Measurements from ENCODE around the gene DAD1. TPM values are rescaled to one million over a fixed set of nuclear protein-coding genes. Genes with fewer than 3 reads are reported as not detected.
"Not testable (repeated sequence)": the region's sequence is repeated elsewhere in the genome, so short reads cannot be mapped to it uniquely, and the experiment has no call there.

DAD1 gene
- total RNA-seq, 1 donor from 2014 or later = 229 TPM

- intact Hi-C loops (cut with micrococcal nuclease) = loop anchor here (10.0 kb wide), 1 partner anchor 169 kb away; no protein-coding TSS in a partner anchor
- H3K9me3 Mint-ChIP-seq; DNase-seq (ENCODE audit: low spot score); H3K27me3 Mint-ChIP-seq (ENCODE audit: insufficient read depth): not testable (repeated sequence)
- H3K27ac Mint-ChIP-seq = peak overlapping the region; percentile 99
- peaks cover 49% of the 10 kb centered on the region for H3K36me3 Mint-ChIP-seq (ENCODE audit: low read depth)
- peak overlapping the region; percentile 63 for H3K4me3 Mint-ChIP-seq
- H3K4me1 Mint-ChIP-seq (ENCODE audit: low read depth) = peaks cover 95% of the 10 kb centered on the region
Measured at GRCh38 chr14:22553861-22554497, 35.0 kb downstream of the DAD1 start.

DNA sequence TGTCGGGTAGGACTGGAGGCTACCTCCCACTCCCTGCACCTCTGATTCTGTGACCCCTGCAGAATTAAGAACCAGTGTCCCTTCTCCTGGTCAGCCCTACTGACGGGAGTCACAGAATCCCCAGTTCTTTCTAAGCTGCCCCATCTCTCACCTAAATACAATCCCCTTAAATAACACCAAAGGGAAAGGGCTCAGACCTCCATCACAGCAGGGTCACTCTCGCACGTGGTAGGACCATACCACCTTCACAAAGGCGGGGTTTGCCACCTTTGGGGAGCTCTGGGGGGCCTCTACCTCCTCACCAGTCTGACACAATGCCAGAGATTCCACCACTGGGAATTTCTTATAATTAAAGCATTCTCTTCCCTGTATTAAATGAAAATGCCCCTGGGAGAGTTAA lies 35.6 kb downstream of the DAD1 start:
- DNase-seq (ENCODE audit: low spot score) = no peak
- Mint-ChIP-seq H3K4me3 (peak overlapping the region; percentile 63), H3K27me3 (ENCODE audit: insufficient read depth) (peaks cover 2% of the 10 kb centered on the region), H3K27ac (peak overlapping the region; percentile 99), H3K4me1 (ENCODE audit: low read depth) (peaks cover 95% of the 10 kb centered on the region), H3K9me3 (no peaks in the 10 kb centered on the region), H3K36me3 (ENCODE audit: low read depth) (peaks cover 49% of the 10 kb centered on the region)
- intact Hi-C loops (cut with micrococcal nuclease) = loop anchor here (10.0 kb wide), 1 partner anchor 169 kb away; no protein-coding TSS in a partner anchor

GRCh38 chr14:22552827-22553076 lies 36.3 kb downstream of the DAD1 start:
- peaks cover 2% of the 10 kb centered on the region for H3K27me3 Mint-ChIP-seq (ENCODE audit: insufficient read depth)
- peaks cover 56% of the 10 kb centered on the region for H3K36me3 Mint-ChIP-seq (ENCODE audit: low read depth)
- peaks cover 95% of the 10 kb centered on the region for H3K4me1 Mint-ChIP-seq (ENCODE audit: low read depth)
- peak overlapping the region; percentile 99 for H3K27ac Mint-ChIP-seq
- DNase-seq (ENCODE audit: low spot score) = no peak
- intact Hi-C loops (cut with micrococcal nuclease) = loop anchor here (10.0 kb wide), 1 partner anchor 168 kb away; no protein-coding TSS in a partner anchor
- no peaks in the 10 kb centered on the region for H3K9me3 Mint-ChIP-seq
- peak overlapping the region; percentile 79 for H3K4me3 Mint-ChIP-seq

- Mint-ChIP-seq H3K9me3 (no peaks in the 10 kb centered on the region), H3K36me3 (ENCODE audit: low read depth) (peaks cover 61% of the 10 kb centered on the region), H3K4me1 (ENCODE audit: low read depth) (peaks cover 95% of the 10 kb centered on the region), H3K27ac (peak overlapping the region; percentile 99), H3K27me3 (ENCODE audit: insufficient read depth) (peaks cover 2% of the 10 kb centered on the region), H3K4me3 (peak overlapping the region; percentile 79)
- DNase-seq (ENCODE audit: low spot score) = peak; percentile 5
- intact Hi-C loops (cut with micrococcal nuclease) = loop anchor here (10.0 kb wide), 1 partner anchor 167 kb away; no protein-coding TSS in a partner anchor
Measured at GRCh38 chr14:22552001-22552826, 36.8 kb downstream of the DAD1 start.

- intact Hi-C loops (cut with micrococcal nuclease) = loop anchor here (2.0 to 10.0 kb wide), 2 partner anchors 61 to 167 kb away; no protein-coding TSS in a partner anchor
- no peak for DNase-seq (ENCODE audit: low spot score)
- peak overlapping the region; percentile 79 for H3K4me3 Mint-ChIP-seq
- H3K9me3 Mint-ChIP-seq = no peaks in the 10 kb centered on the region
- H3K27ac Mint-ChIP-seq = peak overlapping the region; percentile 99
- peaks cover 66% of the 10 kb centered on the region for H3K36me3 Mint-ChIP-seq (ENCODE audit: low read depth)
- H3K27me3 Mint-ChIP-seq (ENCODE audit: insufficient read depth) = peaks cover 2% of the 10 kb centered on the region
- H3K4me1 Mint-ChIP-seq (ENCODE audit: low read depth) = peaks cover 96% of the 10 kb centered on the region
Measured at GRCh38 chr14:22551605-22551997, 37.4 kb downstream of the DAD1 start.

DNA sequence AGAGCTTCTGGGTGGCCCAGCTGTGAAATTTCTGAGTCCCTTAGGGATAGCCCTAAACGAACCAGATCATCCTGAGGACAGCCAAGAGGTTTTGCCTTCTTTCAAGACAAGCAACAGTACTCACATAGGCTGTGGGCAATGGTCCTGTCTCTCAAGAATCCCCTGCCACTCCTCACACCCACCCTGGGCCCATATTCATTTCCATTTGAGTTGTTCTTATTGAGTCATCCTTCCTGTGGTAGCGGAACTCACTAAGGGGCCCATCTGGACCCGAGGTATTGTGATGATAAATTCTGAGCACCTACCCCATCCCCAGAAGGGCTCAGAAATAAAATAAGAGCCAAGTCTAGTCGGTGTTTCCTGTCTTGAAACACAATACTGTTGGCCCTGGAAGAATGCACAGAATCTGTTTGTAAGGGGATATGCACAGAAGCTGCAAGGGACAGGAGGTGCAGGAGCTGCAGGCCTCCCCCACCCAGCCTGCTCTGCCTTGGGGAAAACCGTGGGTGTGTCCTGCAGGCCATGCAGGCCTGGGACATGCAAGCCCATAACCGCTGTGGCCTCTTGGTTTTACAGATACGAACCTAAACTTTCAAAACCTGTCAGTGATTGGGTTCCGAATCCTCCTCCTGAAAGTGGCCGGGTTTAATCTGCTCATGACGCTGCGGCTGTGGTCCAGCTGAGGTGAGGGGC lies 38.9 kb downstream of the DAD1 start:
- Mint-ChIP-seq H3K27me3 (ENCODE audit: insufficient read depth) (no peaks in the 10 kb centered on the region), H3K9me3 (no peaks in the 10 kb centered on the region), H3K36me3 (ENCODE audit: low read depth) (peaks cover 80% of the 10 kb centered on the region), H3K4me1 (ENCODE audit: low read depth) (peaks cover 96% of the 10 kb centered on the region), H3K4me3 (peak overlapping the region; percentile 79), H3K27ac (peak overlapping the region; percentile 99)
- intact Hi-C loops (cut with micrococcal nuclease) = loop anchor here (1.0 to 10.0 kb wide), 5 partner anchors 9 to 165 kb away; no protein-coding TSS in a partner anchor
- peak; percentile 73 for DNase-seq (ENCODE audit: low spot score)

- H3K4me1 Mint-ChIP-seq (ENCODE audit: low read depth) = peaks cover 96% of the 10 kb centered on the region
- H3K9me3 Mint-ChIP-seq = no peaks in the 10 kb centered on the region
- peak overlapping the region; percentile 99 for H3K27ac Mint-ChIP-seq
- no peaks in the 10 kb centered on the region for H3K27me3 Mint-ChIP-seq (ENCODE audit: insufficient read depth)
- intact Hi-C loops (cut with micrococcal nuclease) = no loop called here
- peak overlapping the region; percentile 79 for H3K4me3 Mint-ChIP-seq
- no peak for DNase-seq (ENCODE audit: low spot score)
- H3K36me3 Mint-ChIP-seq (ENCODE audit: low read depth) = peaks cover 87% of the 10 kb centered on the region
Measured at GRCh38 chr14:22549324-22549962, 39.6 kb downstream of the DAD1 start.

- Mint-ChIP-seq H3K9me3 (no peaks in the 10 kb centered on the region), H3K27ac (peak overlapping the region; percentile 99), H3K4me3 (peak overlapping the region; percentile 79), H3K4me1 (ENCODE audit: low read depth) (peaks cover 97% of the 10 kb centered on the region), H3K36me3 (ENCODE audit: low read depth) (peaks cover 92% of the 10 kb centered on the region), H3K27me3 (ENCODE audit: insufficient read depth) (no peaks in the 10 kb centered on the region)
- no peak for DNase-seq (ENCODE audit: low spot score)
- intact Hi-C loops (cut with micrococcal nuclease) = no loop called here
Measured at GRCh38 chr14:22547948-22548750, 40.9 kb downstream of the DAD1 start.

GRCh38 chr14:22547313-22547947 lies 41.6 kb downstream of the DAD1 start:
- H3K4me1 Mint-ChIP-seq (ENCODE audit: low read depth) = peaks cover 98% of the 10 kb centered on the region
- no peaks in the 10 kb centered on the region for H3K27me3 Mint-ChIP-seq (ENCODE audit: insufficient read depth)
- intact Hi-C loops (cut with micrococcal nuclease) = no loop called here
- no peak for DNase-seq (ENCODE audit: low spot score)
- H3K9me3 Mint-ChIP-seq = no peaks in the 10 kb centered on the region
- peak overlapping the region; percentile 99 for H3K27ac Mint-ChIP-seq
- H3K36me3 Mint-ChIP-seq (ENCODE audit: low read depth) = peaks cover 91% of the 10 kb centered on the region
- peak overlapping the region; percentile 79 for H3K4me3 Mint-ChIP-seq

GRCh38 chr14:22546722-22547071 lies 42.3 kb downstream of the DAD1 start:
- Mint-ChIP-seq H3K27me3 (ENCODE audit: insufficient read depth) (no peaks in the 10 kb centered on the region), H3K27ac (peak overlapping the region; percentile 99), H3K36me3 (ENCODE audit: low read depth) (peaks cover 91% of the 10 kb centered on the region), H3K4me3 (peak overlapping the region; percentile 79), H3K4me1 (ENCODE audit: low read depth) (peaks cover 98% of the 10 kb centered on the region), H3K9me3 (no peaks in the 10 kb centered on the region)
- DNase-seq (ENCODE audit: low spot score) = no peak
- intact Hi-C loops (cut with micrococcal nuclease) = no loop called here

DNA sequence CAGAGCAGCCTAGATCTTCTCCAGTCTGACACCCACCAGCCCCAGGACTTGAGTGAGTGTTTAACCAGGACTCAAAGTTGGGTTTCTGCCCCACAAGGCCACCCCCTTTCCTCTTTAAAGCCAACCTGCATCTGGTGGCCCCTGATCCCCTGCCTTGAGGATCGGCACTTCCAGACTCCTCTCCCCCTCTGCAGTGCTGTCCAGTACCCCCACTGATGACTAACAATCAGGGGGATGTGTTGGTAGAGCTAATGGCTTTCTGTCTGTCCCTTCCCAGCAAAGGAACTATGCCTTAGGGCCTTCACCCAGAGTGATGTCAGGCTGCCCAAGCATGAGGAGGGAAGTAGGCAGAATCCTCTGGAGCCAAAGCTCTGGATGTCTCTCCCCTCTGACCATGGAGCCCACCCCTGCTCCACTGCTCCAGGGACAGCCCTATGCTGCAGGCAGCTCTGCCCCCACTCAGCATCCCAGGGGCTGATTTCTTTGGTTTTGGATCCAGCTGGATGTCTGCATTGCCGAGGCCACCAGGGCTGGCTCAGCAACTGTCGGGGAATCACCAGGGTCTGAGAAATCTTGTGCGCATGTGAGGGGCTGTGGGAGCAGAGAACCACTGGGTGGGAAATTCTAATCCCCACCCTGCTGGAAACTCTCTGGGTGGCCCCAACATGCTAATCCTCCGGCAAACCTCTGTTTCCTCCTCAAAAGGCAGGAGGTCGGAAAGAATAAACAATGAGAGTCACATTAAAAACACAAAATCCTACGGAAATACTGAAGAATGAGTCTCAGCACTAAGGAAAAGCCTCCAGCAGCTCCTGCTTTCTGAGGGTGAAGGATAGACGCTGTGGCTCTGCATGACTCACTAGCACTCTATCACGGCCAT lies 42.9 kb downstream of the DAD1 start:
- Mint-ChIP-seq H3K4me1 (ENCODE audit: low read depth) (peaks cover 98% of the 10 kb centered on the region), H3K4me3 (peak overlapping the region; percentile 79), H3K9me3 (no peaks in the 10 kb centered on the region), H3K27me3 (ENCODE audit: insufficient read depth) (no peaks in the 10 kb centered on the region), H3K36me3 (ENCODE audit: low read depth) (peaks cover 91% of the 10 kb centered on the region), H3K27ac (peak overlapping the region; percentile 99)
- intact Hi-C loops (cut with micrococcal nuclease) = no loop called here
- no peak for DNase-seq (ENCODE audit: low spot score)

Data from activated T-helper 1 cell treated with anti-CD3 and anti-CD28 coated beads, Interleukin-12 subunit alpha, Interleukin-12 subunit beta, Interleukin-2, Interleukin-4 antibody, amounts not matched to agents 30 ng/mL and 10 ng/mL and 1 ng/mL, durations not matched to agents 14 hours and 24 hours and 36 hours (primary cell).